GM12878 (cell line): ENCODE data around the gene IBTK. TPM values are rescaled to one million over a fixed set of nuclear protein-coding genes. Genes with fewer than 3 reads are reported as not detected.

Source experiments
- ATF3 ChIP-seq: IDR thresholded peaks from 2 replicates; pipeline ENCODE4 v1.6.1; 2011; ENCODE audit warnings: low read depth, mild to moderate bottlenecking, low read length, moderate library complexity, borderline replicate concordance; ENCODE audit errors: extremely low read depth
- CBX3 ChIP-seq: fragments of 200-600 bp; sonication (generic); IDR thresholded peaks from 2 replicates; pipeline ENCODE4 v1.6.1; 2016; ENCODE audit warnings: low read depth, borderline replicate concordance
- CEBPB ChIP-seq, 2 experiments: fragments of 150-350 bp in 1 of 2; IDR thresholded peaks; 2 replicates each; pipeline ENCODE4 v1.6.1; 2012 to 2014; ENCODE audit warnings: low read depth in 2 of 2, low read length in 2 of 2, borderline replicate concordance in 1 of 2, inconsistent platforms in 1 of 2
- CHD1 ChIP-seq: IDR thresholded peaks from 2 replicates; pipeline ENCODE4 v1.6.1; 2012; ENCODE audit warnings: low read depth, low read length, improper control_type of control experiment
- CREB1 ChIP-seq: IDR thresholded peaks from 2 replicates; pipeline ENCODE4 v1.6.1; 2012; ENCODE audit warnings: low read depth, mild to moderate bottlenecking, inconsistent platforms
- ELK1 ChIP-seq: IDR thresholded peaks from 2 replicates; pipeline ENCODE4 v1.6.1; 2012; ENCODE audit warnings: low read depth, low read length, improper control_type of control experiment
- ETV6 ChIP-seq, 2 experiments: fragments of 450-650 bp in 1 of 2; IDR thresholded peaks in 1 of 2; conservative IDR thresholded peaks in 1 of 2; 2 replicates each; pipeline ENCODE4 v1.6.1; 2014; ENCODE audit warnings: antibody characterized with exemption in 1 of 2, borderline replicate concordance in 1 of 2, low read depth in 1 of 2, mild to moderate bottlenecking in 1 of 2, moderate library complexity in 1 of 2
- EZH2 ChIP-seq: IDR thresholded peaks from 2 replicates; pipeline ENCODE4 v1.6.1; 2012; ENCODE audit warnings: low read depth, mild to moderate bottlenecking, control low read depth, inconsistent platforms, low read length, borderline replicate concordance; ENCODE audit not compliant: control insufficient read depth
- GATAD2B ChIP-seq: fragments of 450-650 bp; conservative IDR thresholded peaks from 2 replicates; pipeline ENCODE4 v1.6.1; 2017; ENCODE audit warnings: low read depth, mild to moderate bottlenecking, moderate library complexity
- MYC ChIP-seq: IDR thresholded peaks from 2 replicates; pipeline ENCODE4 v1.6.1; 2011; ENCODE audit warnings: mild to moderate bottlenecking, low read length, moderate library complexity, inconsistent platforms; ENCODE audit not compliant: insufficient read depth, insufficient replicate concordance, insufficient read length, severe bottlenecking
- NKRF ChIP-seq: fragments of 450-650 bp; conservative IDR thresholded peaks from 2 replicates; pipeline ENCODE4 v1.6.1; 2017; ENCODE audit warnings: mild to moderate bottlenecking, moderate library complexity
- PKNOX1 ChIP-seq: fragments of 450-650 bp; IDR thresholded peaks from 2 replicates; pipeline ENCODE4 v1.6.1; 2016; ENCODE audit warnings: mild to moderate bottlenecking
- POLR2A ChIP-seq: IDR thresholded peaks from 2 replicates; pipeline ENCODE4 v1.6.1; 2011; ENCODE audit warnings: low read depth, mild to moderate bottlenecking, low read length
- POLR2AphosphoS5 ChIP-seq: IDR thresholded peaks from 2 replicates; pipeline ENCODE4 v1.6.1; 2011; ENCODE audit warnings: mild to moderate bottlenecking, low read length, inconsistent platforms
- POU2F2 ChIP-seq: IDR thresholded peaks from 3 replicates; pipeline ENCODE4 v1.6.1; 2011; ENCODE audit warnings: low read depth, mild to moderate bottlenecking, low read length, borderline replicate concordance
- RB1 ChIP-seq: fragments of 450-650 bp; formaldehyde crosslinking; IDR thresholded peaks from 2 replicates; pipeline ENCODE4 v1.6.1; 2017; ENCODE audit warnings: mild to moderate bottlenecking, borderline replicate concordance
- RFX5 ChIP-seq: IDR thresholded peaks from 2 replicates; pipeline ENCODE4 v1.6.1; 2011; ENCODE audit warnings: low read depth, low read length, improper control_type of control experiment
- SIN3A ChIP-seq: IDR thresholded peaks from 2 replicates; pipeline ENCODE4 v1.6.1; 2012; ENCODE audit warnings: low read depth, low read length, improper control_type of control experiment
- SREBF2 ChIP-seq: IDR thresholded peaks from 2 replicates; pipeline ENCODE4 v1.6.1; 2012; ENCODE audit warnings: mild to moderate bottlenecking, low read length
- SRF ChIP-seq, 2 experiments: IDR thresholded peaks; 2 replicates each; pipeline ENCODE4 v1.6.1; 2011; ENCODE audit warnings: low read depth in 2 of 2, low read length in 2 of 2, mild to moderate bottlenecking in 1 of 2, moderate library complexity in 1 of 2
- SUPT20H ChIP-seq: IDR thresholded peaks from 2 replicates; pipeline ENCODE4 v1.6.1; 2011; ENCODE audit warnings: low read depth, mild to moderate bottlenecking, low read length, moderate library complexity, borderline replicate concordance; ENCODE audit not compliant: control insufficient read depth
- TAF1 ChIP-seq: IDR thresholded peaks from 2 replicates; pipeline ENCODE4 v1.6.1; 2011; ENCODE audit warnings: mild to moderate bottlenecking, low read depth, low read length, borderline replicate concordance
- TCF3 ChIP-seq: IDR thresholded peaks from 2 replicates; pipeline ENCODE4 v1.6.1; 2012; ENCODE audit warnings: low read depth, mild to moderate bottlenecking, low read length, borderline replicate concordance; ENCODE audit not compliant: insufficient read depth
- WRNIP1 ChIP-seq: IDR thresholded peaks from 2 replicates; pipeline ENCODE4 v1.6.1; 2011; ENCODE audit warnings: low read depth, low read length, improper control_type of control experiment, borderline replicate concordance
- ZNF622 ChIP-seq: fragments of 450-650 bp; IDR thresholded peaks from 2 replicates; pipeline ENCODE4 v1.6.1; 2017; ENCODE audit warnings: mild to moderate bottlenecking, inconsistent platforms
- polyA plus RNA-seq, 11 experiments: library from polyadenylated mRNA; depleted of rRNA in 4 of 11; unstranded in 6 of 11; stranded (reverse) in 5 of 11; fragments of >200 nt; fragmentation: Nextera tagmentation in 4 of 11; fragmentation: Illumina TruSeq in 1 of 11; extraction: Ambion mirVana in 4 of 11; extraction: Trizol in 1 of 11; gene quantifications; 1 replicate in 1 of 11; 2 replicates in 10 of 11; pipeline versions ENCODE4 v1.2.1 to v1.2.3, GENCODE V29; 2011 to 2016; ENCODE audit warnings: inconsistent platforms in 2 of 11, missing spikeins in 2 of 11, low read depth in 1 of 11
- total RNA-seq, 4 experiments: library from RNA; depleted of rRNA in 3 of 4; stranded (reverse); fragments of >200 nt in 3 of 4; fragmentation: Illumina TruSeq in 1 of 4; extraction: Trizol in 1 of 4; gene quantifications; 2 replicates each; pipeline versions ENCODE4 v1.2.1 to v1.2.3, GENCODE V29; 2013 to 2021

IBTK gene
- total and polyA plus RNA-seq, 10 of the 15 experiments (the other 5 are each of a cell fraction or from before 2014, with no cell fraction given), result 12.0 to 32.1 (median 20.9) TPM

GRCh38 chr6:82247505-82248272, at the start of gene IBTK (continued):
- 0 out of 2 replicates have a peak, but pooled peaks have one; percentile 42 for TF ChIP-seq POLR2AphosphoS5
- no peak for TF ChIP-seq SRF (IDR thresholded peaks at IDR 0.05; ENCODE audit: low read depth in 2 of 2, low read length in 2 of 2)
- peak; percentile 80 for TF ChIP-seq PKNOX1
- no peak for TF ChIP-seq CHD1
- TF ChIP-seq ETV6 (conservative IDR thresholded peaks at IDR 0.05 in 1 of 2, IDR thresholded peaks at IDR 0.05 in 1 of 2; ENCODE audit: borderline replicate concordance in 1 of 2, low read depth in 1 of 2), result no peak
- TF ChIP-seq SIN3A, result no peak
- no peak for TF ChIP-seq EZH2
- TF ChIP-seq CBX3, result no peak
- 0 out of 2 replicates have a peak, but pooled peaks have one; percentile 12 for TF ChIP-seq RB1
- TF ChIP-seq MYC, result no peak
- peak; percentile 54; the same call in 1 of the 2 replicates for TF ChIP-seq TAF1
- TF ChIP-seq ATF3, result no peak
- no peak for TF ChIP-seq POU2F2
- no peak for TF ChIP-seq ELK1
- TF ChIP-seq NKRF, result no peak; the same call in 1 of the 2 replicates
- TF ChIP-seq CREB1, result peak; percentile 40; the same call in 1 of the 2 replicates
- no peak for TF ChIP-seq ZNF622
- TF ChIP-seq CEBPB (IDR thresholded peaks at IDR 0.05; ENCODE audit: borderline replicate concordance in 1 of 2, low read depth in 2 of 2, low read length in 2 of 2), result no peak
- TF ChIP-seq SREBF2, result no peak
- no peak for TF ChIP-seq SUPT20H
- no peak for TF ChIP-seq WRNIP1
- TF ChIP-seq GATAD2B, result peak; percentile 69
- TF ChIP-seq RFX5, result no peak
- TF ChIP-seq TCF3, result no peak
- TF ChIP-seq POLR2A, result peak; percentile 77
